HL-60 (cell line): ENCODE measurements around the gene CLCNKB.

Experiments
- GABPA ChIP-seq: IDR thresholded peaks from 2 replicates; pipeline ENCODE4 v1.6.1; 2012; ENCODE audit warnings: low read depth
- POLR2AphosphoS5 ChIP-seq: IDR thresholded peaks from 2 replicates; pipeline ENCODE4 v1.6.1; 2012; ENCODE audit warnings: low read depth
- TF ChIP-seq, protein P1 (sequence below): IDR thresholded peaks from one replicate; pipeline ENCODE4 v1.5.1; 2011; ENCODE audit warnings: low read length, control low read depth, inconsistent platforms; ENCODE audit not compliant: insufficient read depth
- TF ChIP-seq, protein P2 (sequence below): IDR thresholded peaks from 2 replicates; pipeline ENCODE4 v1.6.1; 2012; ENCODE audit warnings: low read depth; ENCODE audit not compliant: insufficient replicate concordance

DNA sequence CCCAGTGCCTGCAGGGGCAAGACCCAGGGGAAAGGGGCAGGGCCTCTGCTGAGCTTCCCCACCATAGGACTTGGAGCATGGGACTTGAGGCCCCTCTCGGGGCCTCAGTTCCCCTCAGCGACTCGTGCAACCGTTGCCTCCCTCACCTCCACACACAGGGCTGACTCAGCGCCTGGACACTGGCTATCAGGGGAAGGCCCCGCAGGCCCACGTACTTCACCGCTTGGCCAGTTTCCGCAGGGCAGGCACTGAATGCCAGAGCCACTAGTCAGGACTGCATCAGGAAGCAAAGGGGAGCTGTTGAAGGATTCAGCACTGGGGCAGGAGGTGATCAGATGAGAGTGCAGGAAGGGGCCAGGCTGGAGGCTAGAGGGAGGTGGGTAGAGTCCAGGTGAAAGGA is 45.4 kb downstream of the CLCNKB start:
- TF ChIP-seq, protein P1, sequence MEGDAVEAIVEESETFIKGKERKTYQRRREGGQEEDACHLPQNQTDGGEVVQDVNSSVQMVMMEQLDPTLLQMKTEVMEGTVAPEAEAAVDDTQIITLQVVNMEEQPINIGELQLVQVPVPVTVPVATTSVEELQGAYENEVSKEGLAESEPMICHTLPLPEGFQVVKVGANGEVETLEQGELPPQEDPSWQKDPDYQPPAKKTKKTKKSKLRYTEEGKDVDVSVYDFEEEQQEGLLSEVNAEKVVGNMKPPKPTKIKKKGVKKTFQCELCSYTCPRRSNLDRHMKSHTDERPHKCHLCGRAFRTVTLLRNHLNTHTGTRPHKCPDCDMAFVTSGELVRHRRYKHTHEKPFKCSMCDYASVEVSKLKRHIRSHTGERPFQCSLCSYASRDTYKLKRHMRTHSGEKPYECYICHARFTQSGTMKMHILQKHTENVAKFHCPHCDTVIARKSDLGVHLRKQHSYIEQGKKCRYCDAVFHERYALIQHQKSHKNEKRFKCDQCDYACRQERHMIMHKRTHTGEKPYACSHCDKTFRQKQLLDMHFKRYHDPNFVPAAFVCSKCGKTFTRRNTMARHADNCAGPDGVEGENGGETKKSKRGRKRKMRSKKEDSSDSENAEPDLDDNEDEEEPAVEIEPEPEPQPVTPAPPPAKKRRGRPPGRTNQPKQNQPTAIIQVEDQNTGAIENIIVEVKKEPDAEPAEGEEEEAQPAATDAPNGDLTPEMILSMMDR = no peak
- TF ChIP-seq POLR2AphosphoS5 (no peak), GABPA (no peak)
- TF ChIP-seq, protein P2, sequence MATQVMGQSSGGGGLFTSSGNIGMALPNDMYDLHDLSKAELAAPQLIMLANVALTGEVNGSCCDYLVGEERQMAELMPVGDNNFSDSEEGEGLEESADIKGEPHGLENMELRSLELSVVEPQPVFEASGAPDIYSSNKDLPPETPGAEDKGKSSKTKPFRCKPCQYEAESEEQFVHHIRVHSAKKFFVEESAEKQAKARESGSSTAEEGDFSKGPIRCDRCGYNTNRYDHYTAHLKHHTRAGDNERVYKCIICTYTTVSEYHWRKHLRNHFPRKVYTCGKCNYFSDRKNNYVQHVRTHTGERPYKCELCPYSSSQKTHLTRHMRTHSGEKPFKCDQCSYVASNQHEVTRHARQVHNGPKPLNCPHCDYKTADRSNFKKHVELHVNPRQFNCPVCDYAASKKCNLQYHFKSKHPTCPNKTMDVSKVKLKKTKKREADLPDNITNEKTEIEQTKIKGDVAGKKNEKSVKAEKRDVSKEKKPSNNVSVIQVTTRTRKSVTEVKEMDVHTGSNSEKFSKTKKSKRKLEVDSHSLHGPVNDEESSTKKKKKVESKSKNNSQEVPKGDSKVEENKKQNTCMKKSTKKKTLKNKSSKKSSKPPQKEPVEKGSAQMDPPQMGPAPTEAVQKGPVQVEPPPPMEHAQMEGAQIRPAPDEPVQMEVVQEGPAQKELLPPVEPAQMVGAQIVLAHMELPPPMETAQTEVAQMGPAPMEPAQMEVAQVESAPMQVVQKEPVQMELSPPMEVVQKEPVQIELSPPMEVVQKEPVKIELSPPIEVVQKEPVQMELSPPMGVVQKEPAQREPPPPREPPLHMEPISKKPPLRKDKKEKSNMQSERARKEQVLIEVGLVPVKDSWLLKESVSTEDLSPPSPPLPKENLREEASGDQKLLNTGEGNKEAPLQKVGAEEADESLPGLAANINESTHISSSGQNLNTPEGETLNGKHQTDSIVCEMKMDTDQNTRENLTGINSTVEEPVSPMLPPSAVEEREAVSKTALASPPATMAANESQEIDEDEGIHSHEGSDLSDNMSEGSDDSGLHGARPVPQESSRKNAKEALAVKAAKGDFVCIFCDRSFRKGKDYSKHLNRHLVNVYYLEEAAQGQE = no peak
